Measurements from ENCODE around the gene COL7A1.

Gene COL7A1

DNA sequence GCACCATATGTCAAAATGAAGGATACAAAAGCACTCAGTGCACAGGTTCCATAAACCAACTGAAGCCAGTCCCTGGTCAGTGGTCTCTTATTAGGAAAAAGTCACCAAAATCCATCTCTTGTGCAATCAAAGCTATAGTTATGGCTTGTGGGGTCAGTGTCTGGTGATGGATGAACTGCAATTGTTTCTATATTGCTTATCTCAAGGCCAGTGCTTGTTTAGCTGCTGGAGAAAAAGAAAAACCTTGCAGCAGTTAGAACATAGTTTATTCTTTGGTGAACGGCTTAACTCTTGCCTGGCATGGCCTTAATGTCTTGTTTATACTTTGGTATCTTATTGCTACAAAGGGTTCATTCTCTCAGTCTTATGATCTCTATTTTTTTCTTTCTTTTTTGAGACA lies 17.2 kb upstream of the COL7A1 start:
- H3K9ac ChIP-seq (ENCODE audit: low read length), result no peak overlapping the region
- no peak overlapping the region for H2AFZ ChIP-seq (ENCODE audit: low read depth, low read length)
- H3K27me3 ChIP-seq (ENCODE audit: low read depth, low read length), result no peaks in the 10 kb centered on the region
- H3K9me3 ChIP-seq (ENCODE audit: insufficient read depth, low read length), result peaks cover 11% of the 10 kb centered on the region
- peaks cover 20% of the 10 kb centered on the region for H3K79me2 ChIP-seq (ENCODE audit: low read length)
- H3K36me3 ChIP-seq (replicated peaks; ENCODE audit: low read depth, low read length), result peaks cover 8% of the 10 kb centered on the region
- peaks cover 9% of the 10 kb centered on the region for H3K4me1 ChIP-seq (ENCODE audit: low read length)
- TF ChIP-seq EZH2phosphoT487 (IDR thresholded peaks at IDR 0.05; ENCODE audit: low read depth), result no peak
- TF ChIP-seq, protein P1, sequence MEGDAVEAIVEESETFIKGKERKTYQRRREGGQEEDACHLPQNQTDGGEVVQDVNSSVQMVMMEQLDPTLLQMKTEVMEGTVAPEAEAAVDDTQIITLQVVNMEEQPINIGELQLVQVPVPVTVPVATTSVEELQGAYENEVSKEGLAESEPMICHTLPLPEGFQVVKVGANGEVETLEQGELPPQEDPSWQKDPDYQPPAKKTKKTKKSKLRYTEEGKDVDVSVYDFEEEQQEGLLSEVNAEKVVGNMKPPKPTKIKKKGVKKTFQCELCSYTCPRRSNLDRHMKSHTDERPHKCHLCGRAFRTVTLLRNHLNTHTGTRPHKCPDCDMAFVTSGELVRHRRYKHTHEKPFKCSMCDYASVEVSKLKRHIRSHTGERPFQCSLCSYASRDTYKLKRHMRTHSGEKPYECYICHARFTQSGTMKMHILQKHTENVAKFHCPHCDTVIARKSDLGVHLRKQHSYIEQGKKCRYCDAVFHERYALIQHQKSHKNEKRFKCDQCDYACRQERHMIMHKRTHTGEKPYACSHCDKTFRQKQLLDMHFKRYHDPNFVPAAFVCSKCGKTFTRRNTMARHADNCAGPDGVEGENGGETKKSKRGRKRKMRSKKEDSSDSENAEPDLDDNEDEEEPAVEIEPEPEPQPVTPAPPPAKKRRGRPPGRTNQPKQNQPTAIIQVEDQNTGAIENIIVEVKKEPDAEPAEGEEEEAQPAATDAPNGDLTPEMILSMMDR (IDR thresholded peaks at IDR 0.05; ENCODE audit: low read depth, low read length), result no peak
- no peak overlapping the region for H3K4me3 ChIP-seq (ENCODE audit: low read length)
- H3K27ac ChIP-seq (ENCODE audit: low read length), result no peak overlapping the region
- no peak overlapping the region for H3K4me2 ChIP-seq (ENCODE audit: low read length)
- H4K20me1 ChIP-seq (ENCODE audit: insufficient read depth, low read length), result no peaks in the 10 kb centered on the region

DNA sequence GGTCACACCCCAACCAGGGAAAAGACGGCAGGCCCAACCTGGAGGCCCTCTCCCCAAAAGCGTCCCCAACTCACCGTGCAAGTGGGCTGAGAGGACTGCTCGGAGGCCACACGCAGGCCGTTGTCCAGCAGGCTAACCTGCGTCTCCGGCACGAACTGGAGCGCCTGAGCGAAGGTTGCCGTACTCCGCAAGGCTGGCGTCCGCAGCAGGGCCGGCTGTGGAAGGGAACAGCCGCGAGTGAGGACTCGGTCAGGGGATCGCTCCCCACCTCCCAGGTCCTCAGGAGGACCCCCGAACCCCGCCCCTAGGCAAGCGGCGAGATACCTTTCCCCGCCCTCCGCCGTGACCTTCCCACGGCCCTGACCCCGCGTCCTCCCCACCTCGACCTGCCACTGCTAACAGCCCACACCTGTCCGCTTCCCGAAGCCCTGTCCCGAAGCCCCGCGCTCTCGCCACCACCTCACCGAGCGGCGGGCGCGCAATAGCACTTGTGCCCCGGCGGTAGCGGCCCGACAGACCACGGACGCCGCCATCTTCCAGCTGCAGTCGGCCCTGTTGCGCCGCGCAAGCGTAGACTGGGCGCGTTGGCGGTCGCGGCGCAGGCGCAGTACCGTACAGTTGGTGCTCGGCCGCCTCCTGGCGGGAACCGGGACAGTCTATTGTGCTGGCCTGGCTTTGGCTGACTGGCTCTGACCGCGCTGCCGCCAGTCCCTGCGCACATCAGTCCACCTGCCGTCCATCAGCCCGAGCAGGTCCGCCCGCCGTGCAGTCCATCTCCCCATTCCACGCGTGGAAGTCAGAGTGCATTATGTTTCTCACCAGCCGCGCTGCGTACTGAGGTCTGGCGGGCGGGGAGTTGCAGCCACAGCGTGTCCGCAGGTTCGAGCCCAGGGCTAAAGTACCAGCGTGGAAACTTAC lies 14.2 kb upstream of the COL7A1 start, which contains the start of gene UQCRC1:
UQCRC1 (minus strand) TSS at position 559 of the 918 bp plus-strand sequence; CDS start at position 533, 26 bp downstream.
- H3K4me1 ChIP-seq (ENCODE audit: low read length), result peaks cover 9% of the 10 kb centered on the region

DNA sequence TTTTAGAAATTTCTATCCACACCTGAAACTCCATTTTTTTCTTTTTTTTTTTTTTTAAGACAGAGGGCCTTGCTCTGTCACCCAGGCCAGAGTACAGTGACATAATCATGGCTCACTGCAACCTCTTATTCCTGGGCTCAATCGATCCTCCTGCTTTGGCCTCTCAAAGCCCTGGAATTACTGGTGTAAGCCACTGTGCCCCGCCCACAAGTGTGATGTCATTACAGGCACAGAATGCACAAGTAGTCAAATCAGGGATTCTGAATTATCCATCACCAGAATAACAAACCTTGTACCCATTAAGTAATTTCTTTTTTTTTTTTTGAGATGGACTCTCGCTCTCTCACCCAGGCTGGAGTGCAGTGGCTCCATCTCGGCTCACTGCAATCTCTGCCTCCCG lies 12.4 kb upstream of the COL7A1 start:
- H3K4me2 ChIP-seq (ENCODE audit: low read length), result no peak overlapping the region
- TF ChIP-seq, protein P1 (IDR thresholded peaks at IDR 0.05; ENCODE audit: low read depth, low read length), result no peak
- TF ChIP-seq EZH2phosphoT487 (IDR thresholded peaks at IDR 0.05; ENCODE audit: low read depth), result no peak
- H3K36me3 ChIP-seq (replicated peaks; ENCODE audit: low read depth, low read length), result peaks cover 35% of the 10 kb centered on the region
- no peak overlapping the region for H3K27ac ChIP-seq (ENCODE audit: low read length)
- no peak overlapping the region for H3K9ac ChIP-seq (ENCODE audit: low read length)
- H3K79me2 ChIP-seq (ENCODE audit: low read length), result peaks cover 20% of the 10 kb centered on the region
- H2AFZ ChIP-seq (ENCODE audit: low read depth, low read length), result no peak overlapping the region
- H3K27me3 ChIP-seq (ENCODE audit: low read depth, low read length), result no peaks in the 10 kb centered on the region
- no peaks in the 10 kb centered on the region for H4K20me1 ChIP-seq (ENCODE audit: insufficient read depth, low read length)
- H3K4me1 ChIP-seq (ENCODE audit: low read length), result peaks cover 9% of the 10 kb centered on the region
- H3K9me3 ChIP-seq (ENCODE audit: insufficient read depth, low read length), result no peaks in the 10 kb centered on the region
- H3K4me3 ChIP-seq (ENCODE audit: low read length), result no peak overlapping the region

More for the DNA sequence above, 14.2 kb upstream of the COL7A1 start, which contains the start of gene UQCRC1:
- no peaks in the 10 kb centered on the region for H4K20me1 ChIP-seq (ENCODE audit: insufficient read depth, low read length)
- peaks cover 20% of the 10 kb centered on the region for H3K79me2 ChIP-seq (ENCODE audit: low read length)
- peak within 1 kb of the TSS; percentile 38 for H3K27ac ChIP-seq (ENCODE audit: low read length)
- no peaks in the 10 kb centered on the region for H3K9me3 ChIP-seq (ENCODE audit: insufficient read depth, low read length)
- peaks cover 24% of the 10 kb centered on the region for H3K36me3 ChIP-seq (replicated peaks; ENCODE audit: low read depth, low read length)
- H3K9ac ChIP-seq (ENCODE audit: low read length), result peak within 1 kb of the TSS; percentile 82
- peak within 1 kb of the TSS; percentile 82 for H3K4me2 ChIP-seq (ENCODE audit: low read length)
- peak within 1 kb of the TSS; percentile 85 for H3K4me3 ChIP-seq (ENCODE audit: low read length)
- H2AFZ ChIP-seq (ENCODE audit: low read depth, low read length), result peak within 1 kb of the TSS; percentile 70
- TF ChIP-seq, protein P1 (IDR thresholded peaks at IDR 0.05; ENCODE audit: low read depth, low read length), result peak; percentile 67
- TF ChIP-seq EZH2phosphoT487 (IDR thresholded peaks at IDR 0.05; ENCODE audit: low read depth), result no peak
- H3K27me3 ChIP-seq (ENCODE audit: low read depth, low read length), result no peaks in the 10 kb centered on the region

DNA sequence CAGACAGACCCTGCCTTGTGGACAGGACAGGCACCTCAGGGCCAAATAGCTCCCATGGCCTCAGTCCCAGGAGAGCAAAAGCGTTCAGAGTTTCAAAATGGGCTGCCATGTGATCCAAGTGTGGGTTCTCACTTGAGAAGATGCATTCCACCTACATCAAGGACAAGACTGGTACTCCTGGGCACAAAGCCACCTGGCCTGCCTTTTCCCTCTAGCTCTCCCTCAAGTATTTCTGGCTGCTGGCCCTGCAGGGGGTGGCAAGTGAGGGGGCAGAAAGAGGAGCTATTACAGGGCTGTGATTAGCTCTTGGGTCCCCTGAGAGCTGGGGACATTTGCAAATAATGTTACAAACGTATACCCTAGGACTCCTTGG lies 6.5 kb upstream of the COL7A1 start:
- no peak for TF ChIP-seq EZH2phosphoT487 (IDR thresholded peaks at IDR 0.05; ENCODE audit: low read depth)
- TF ChIP-seq, protein P1 (IDR thresholded peaks at IDR 0.05; ENCODE audit: low read depth, low read length), result no peak
- Histone ChIP-seq H2AFZ (ENCODE audit: low read depth, low read length) (no peak overlapping the region), H3K4me1 (ENCODE audit: low read length) (no peaks in the 10 kb centered on the region), H3K4me2 (ENCODE audit: low read length) (no peak overlapping the region), H3K27ac (ENCODE audit: low read length) (no peak overlapping the region), H3K9me3 (ENCODE audit: insufficient read depth, low read length) (no peaks in the 10 kb centered on the region), H3K4me3 (ENCODE audit: low read length) (no peak overlapping the region), H4K20me1 (ENCODE audit: insufficient read depth, low read length) (no peaks in the 10 kb centered on the region; the same call in 1 of the 2 replicates), H3K36me3 (replicated peaks; ENCODE audit: low read depth, low read length) (peaks cover 61% of the 10 kb centered on the region), H3K27me3 (ENCODE audit: low read depth, low read length) (no peaks in the 10 kb centered on the region), H3K79me2 (ENCODE audit: low read length) (no peaks in the 10 kb centered on the region), H3K9ac (ENCODE audit: low read length) (no peak overlapping the region)

All from OCI-LY3 (cell line).